BE2C (cell line): ENCODE results near the gene TMCC3.

ENCODE experiments used
- DNase-seq: peaks from one replicate; pipeline ENCODE4 v3.0.0-alpha.2; 2020
- H3K27me3 ChIP-seq: fragments of 250-450 bp; sonication (Bioruptor Pico); 2 replicates; pipeline ENCODE4 v1.5.1; 2020; ENCODE audit warnings: mild to moderate bottlenecking
- H3K36me3 ChIP-seq: fragments of 250-450 bp; sonication (Bioruptor Pico); 2 replicates; pipeline ENCODE4 v1.5.1; 2020; ENCODE audit warnings: mild to moderate bottlenecking
- H3K4me1 ChIP-seq: fragments of 250-450 bp; sonication (Bioruptor Pico); 2 replicates; pipeline ENCODE4 v1.5.1; 2020
- H3K4me3 ChIP-seq: 2 replicates; pipeline ENCODE4 v1.5.1; 2011; ENCODE audit warnings: low read depth, low read length
- H3K9me3 ChIP-seq: fragments of 250-450 bp; sonication (Bioruptor Pico); 2 replicates; pipeline ENCODE4 v1.5.1; 2020
- CTCF ChIP-seq: IDR thresholded peaks from 2 replicates; pipeline ENCODE4 v1.5.1; 2012; ENCODE audit warnings: mild to moderate bottlenecking, low read depth, low read length

The TMCC3 gene

DNA sequence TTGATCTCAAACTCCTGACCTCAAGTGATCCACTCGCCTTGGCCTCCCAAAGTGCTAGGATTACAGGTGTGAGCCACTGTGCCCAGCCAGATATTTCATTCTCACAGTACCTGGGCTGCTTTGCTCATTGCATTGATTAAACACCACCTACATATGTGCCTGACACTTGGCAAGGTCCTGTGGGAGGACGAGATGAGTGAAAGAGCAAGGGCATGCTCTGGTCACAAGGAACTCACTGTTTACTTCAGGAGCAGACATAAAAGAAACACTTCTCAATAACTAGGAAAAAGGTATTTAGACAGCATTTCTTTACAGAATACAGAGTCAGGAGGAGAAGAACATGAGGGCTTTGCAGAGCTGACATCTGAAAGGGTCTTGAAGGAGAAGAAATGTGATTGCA lies 91.7 kb downstream of the TMCC3 start:
- no peaks in the 10 kb centered on the region for H3K9me3 ChIP-seq
- H3K27me3 ChIP-seq, result no peaks in the 10 kb centered on the region
- H3K4me1 ChIP-seq, result no peaks in the 10 kb centered on the region
- DNase-seq, result no peak
- H3K36me3 ChIP-seq, result no peaks in the 10 kb centered on the region
- no peak overlapping the region for H3K4me3 ChIP-seq
- TF ChIP-seq CTCF, result no peak

GRCh38 chr12:94557746-94558295 lies 92.5 kb downstream of the TMCC3 start:
- no peaks in the 10 kb centered on the region for H3K36me3 ChIP-seq
- no peaks in the 10 kb centered on the region for H3K27me3 ChIP-seq
- H3K9me3 ChIP-seq, result no peaks in the 10 kb centered on the region
- H3K4me1 ChIP-seq, result no peaks in the 10 kb centered on the region
- no peak for TF ChIP-seq CTCF
- no peak for DNase-seq
- no peak overlapping the region for H3K4me3 ChIP-seq

- H3K36me3 ChIP-seq, result no peaks in the 10 kb centered on the region
- H3K9me3 ChIP-seq, result no peaks in the 10 kb centered on the region
- no peak for TF ChIP-seq CTCF
- no peaks in the 10 kb centered on the region for H3K27me3 ChIP-seq
- DNase-seq, result no peak
- no peak overlapping the region for H3K4me3 ChIP-seq
- H3K4me1 ChIP-seq, result no peaks in the 10 kb centered on the region
These were observed 94.7 kb downstream of the TMCC3 start for GRCh38 chr12:94555687-94556086.

DNA sequence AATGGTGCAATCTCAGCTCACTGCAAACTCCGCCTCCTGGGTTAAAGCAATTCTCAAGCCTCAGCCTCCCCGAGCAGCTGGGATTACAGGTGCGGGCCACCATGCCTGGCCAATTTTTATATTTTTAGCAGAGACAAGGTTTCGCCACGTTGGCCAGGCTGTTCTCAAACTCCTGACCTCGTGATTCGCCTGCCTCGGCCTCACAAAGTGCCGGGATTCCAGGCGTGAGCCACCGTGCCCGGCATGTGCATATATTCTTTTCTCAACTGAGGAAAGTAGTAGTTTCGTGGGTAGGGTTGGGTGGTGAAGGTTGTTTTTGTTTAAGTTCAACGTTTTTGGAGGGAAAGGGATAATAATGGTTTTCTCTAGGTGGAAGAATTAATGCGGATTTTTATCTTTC lies 96.5 kb downstream of the TMCC3 start:
- TF ChIP-seq CTCF, result no peak
- no peaks in the 10 kb centered on the region for H3K27me3 ChIP-seq
- H3K4me1 ChIP-seq, result no peaks in the 10 kb centered on the region
- H3K9me3 ChIP-seq, result no peaks in the 10 kb centered on the region
- no peak overlapping the region for H3K4me3 ChIP-seq
- no peaks in the 10 kb centered on the region for H3K36me3 ChIP-seq
- no peak for DNase-seq

DNA sequence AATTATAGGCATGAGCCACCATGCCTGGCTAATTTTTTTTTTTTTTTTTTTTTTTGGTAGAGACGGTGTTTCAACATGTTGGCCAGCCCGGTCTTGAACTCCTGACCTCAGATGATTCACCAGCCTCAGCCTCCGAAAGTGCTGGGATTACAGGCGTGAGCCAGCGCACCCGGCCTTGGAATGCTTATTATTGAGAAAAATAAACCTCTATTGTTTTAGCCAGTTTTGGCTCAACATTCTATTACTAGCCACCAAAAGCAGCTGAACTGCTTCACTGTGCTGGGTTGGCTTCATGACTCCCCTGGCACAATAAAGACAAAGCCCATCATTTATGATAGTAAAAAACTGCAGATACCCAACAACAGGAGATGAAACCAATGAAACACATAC lies 97.2 kb downstream of the TMCC3 start:
- TF ChIP-seq CTCF, result no peak
- no peaks in the 10 kb centered on the region for H3K27me3 ChIP-seq
- no peaks in the 10 kb centered on the region for H3K9me3 ChIP-seq
- H3K4me3 ChIP-seq, result no peak overlapping the region
- no peak for DNase-seq
- no peaks in the 10 kb centered on the region for H3K4me1 ChIP-seq
- H3K36me3 ChIP-seq, result no peaks in the 10 kb centered on the region

DNA sequence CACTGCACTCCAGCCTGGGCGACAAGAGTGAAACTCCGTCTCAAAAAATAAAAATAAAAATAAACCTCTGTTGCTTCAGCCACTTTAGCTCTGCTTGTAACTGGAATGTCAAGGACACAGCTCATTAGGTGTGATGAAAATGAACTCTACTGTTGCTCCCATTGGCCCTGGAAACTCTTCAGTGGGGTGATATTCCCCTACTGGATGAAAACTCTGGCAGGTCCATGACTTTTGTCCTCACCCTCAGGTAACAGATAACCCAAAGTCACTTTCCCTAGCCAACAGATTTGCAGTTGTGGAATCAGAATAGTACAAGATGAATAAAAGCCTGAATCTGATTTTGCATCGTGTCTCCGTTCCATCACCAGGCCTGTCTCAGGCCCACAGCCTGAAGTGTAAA lies 98.5 kb downstream of the TMCC3 start:
- no peak overlapping the region for H3K4me3 ChIP-seq
- H3K9me3 ChIP-seq, result no peaks in the 10 kb centered on the region
- H3K27me3 ChIP-seq, result no peaks in the 10 kb centered on the region; the same call in 1 of the 2 replicates
- H3K4me1 ChIP-seq, result no peaks in the 10 kb centered on the region
- no peak for TF ChIP-seq CTCF
- H3K36me3 ChIP-seq, result no peaks in the 10 kb centered on the region
- DNase-seq, result no peak
